ENCODE data around the gene SNED1. TPM values are rescaled to one million over a fixed set of nuclear protein-coding genes. Genes with fewer than 3 reads are reported as not detected.

The SNED1 gene
- total and polyA plus RNA-seq, 9 of the 15 experiments (the other 6 are each of a cell fraction or from before 2014, with no cell fraction given) = 0.03 to 0.07 (median 0.05) TPM; not detected in 5

GRCh38 chr2:241102239-241102803, 103.9 kb downstream of the SNED1 start, which contains the start of gene MTERF4 (continued):
- TF ChIP-seq E4F1 (CRISPR knock-in tag; IDR thresholded peaks at IDR 0.05; ENCODE audit: borderline replicate concordance) (no peak), MCM2 (IDR thresholded peaks at IDR 0.05; ENCODE audit: low read depth) (no peak), EP400 (IDR thresholded peaks at IDR 0.05) (peak; percentile 85), ZFP36 (IDR thresholded peaks at IDR 0.05; ENCODE audit: low read depth, low read length, partially characterized antibody) (no peak), PHB (CRISPR knock-in tag; IDR thresholded peaks at IDR 0.05) (no peak), ZNF140 (CRISPR knock-in tag; IDR thresholded peaks at IDR 0.05) (no peak), SMAD1 (IDR thresholded peaks at IDR 0.05; ENCODE audit: low read depth, low read length, partially characterized antibody) (no peak), RFX1 (IDR thresholded peaks at IDR 0.05) (no peak), ZNF507 (tag; conservative IDR thresholded peaks at IDR 0.05) (no peak), BRF1 (IDR thresholded peaks at IDR 0.05; ENCODE audit: borderline replicate concordance, extremely low read depth, insufficient read length) (no peak), SNRNP70 (optimal IDR thresholded peaks at IDR 0.05; ENCODE audit: low read depth, low read length) (no peak), RHOXF2B (CRISPR knock-in tag; conservative IDR thresholded peaks at IDR 0.05) (no peak), PURB (CRISPR knock-in tag; IDR thresholded peaks at IDR 0.05; ENCODE audit: low read depth) (no peak), U2AF1 (optimal IDR thresholded peaks at IDR 0.05; ENCODE audit: low read depth, low read length) (peak; percentile 80), PTBP1 (IDR thresholded peaks at IDR 0.05; ENCODE audit: low read depth, low read length) (no peak), PRMT5 (CRISPR knock-in tag; IDR thresholded peaks at IDR 0.05) (no peak), HEY1 (CRISPR knock-in tag; IDR thresholded peaks at IDR 0.05; ENCODE audit: borderline replicate concordance) (no peak), PHTF2 (CRISPR knock-in tag; IDR thresholded peaks at IDR 0.05) (no peak), EWSR1 (IDR thresholded peaks at IDR 0.05; ENCODE audit: borderline replicate concordance, low read depth, partially characterized antibody) (no peak)
- TF ChIP-seq, protein P1, sequence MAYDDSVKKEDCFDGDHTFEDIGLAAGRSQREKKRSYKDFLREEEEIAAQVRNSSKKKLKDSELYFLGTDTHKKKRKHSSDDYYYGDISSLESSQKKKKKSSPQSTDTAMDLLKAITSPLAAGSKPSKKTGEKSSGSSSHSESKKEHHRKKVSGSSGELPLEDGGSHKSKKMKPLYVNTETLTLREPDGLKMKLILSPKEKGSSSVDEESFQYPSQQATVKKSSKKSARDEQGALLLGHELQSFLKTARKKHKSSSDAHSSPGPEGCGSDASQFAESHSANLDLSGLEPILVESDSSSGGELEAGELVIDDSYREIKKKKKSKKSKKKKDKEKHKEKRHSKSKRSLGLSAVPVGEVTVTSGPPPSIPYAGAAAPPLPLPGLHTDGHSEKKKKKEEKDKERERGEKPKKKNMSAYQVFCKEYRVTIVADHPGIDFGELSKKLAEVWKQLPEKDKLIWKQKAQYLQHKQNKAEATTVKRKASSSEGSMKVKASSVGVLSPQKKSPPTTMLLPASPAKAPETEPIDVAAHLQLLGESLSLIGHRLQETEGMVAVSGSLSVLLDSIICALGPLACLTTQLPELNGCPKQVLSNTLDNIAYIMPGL (CRISPR knock-in tag; IDR thresholded peaks at IDR 0.05) = peak; percentile 77; the same call in 1 of the 2 replicates
